Prostate gland (tissue), 2 donors: ENCODE data around the gene GSTK1. TPM values are rescaled to one million over a fixed set of nuclear protein-coding genes. Genes with fewer than 3 reads are reported as not detected.
"Not testable (repeated sequence)": the region's sequence is repeated elsewhere in the genome, so short reads cannot be mapped to it uniquely, and the experiment has no call there.

Experiments used
- DNase-seq: peaks from one replicate; pipeline ENCODE4 v3.0.0-alpha.2; 2019; ENCODE audit warnings: low spot score
- H3K27ac ChIP-seq, 2 donors: fragments of 200-600 bp; sonication (generic); 2 replicates each; pipeline ENCODE4 v1.5.1; 2017 to 2019
- H3K27me3 ChIP-seq: fragments of 200-600 bp; sonication (generic); replicated peaks from 2 replicates; pipeline ENCODE4 v1.5.1; 2019; ENCODE audit not compliant: insufficient read depth
- H3K36me3 ChIP-seq, 2 donors: fragments of 200-600 bp; sonication (generic); 1 replicate in 1 of 2; 2 replicates in 1 of 2; pipeline versions ENCODE4 v1.5.1 to v1.8.1; 2017 to 2019
- H3K4me1 ChIP-seq: fragments of 200-600 bp; sonication (generic); replicated peaks from 2 replicates; pipeline ENCODE4 v1.5.1; 2019
- H3K4me3 ChIP-seq, 2 donors: fragments of 200-600 bp; sonication (generic); 2 replicates each; pipeline ENCODE4 v1.5.1; 2017 to 2019
- H3K9me3 ChIP-seq: fragments of 200-600 bp; sonication (generic); 2 replicates; pipeline ENCODE4 v1.5.1; 2017
- POLR2A ChIP-seq: fragments of 450-650 bp; IDR thresholded peaks from one replicate; pipeline ENCODE4 v1.6.1; 2016; ENCODE audit warnings: antibody characterized with exemption, mild to moderate bottlenecking
- POLR2AphosphoS5 ChIP-seq: sonication (generic); formaldehyde crosslinking; IDR thresholded peaks from one replicate; pipeline ENCODE4 v1.6.1; 2017; ENCODE audit warnings: antibody characterized with exemption
- WGBS: methylation state at CpG from one replicate; pipeline ENCODE4 v1.1.5; 2018; 5-methylcytosine and 5-hydroxymethylcytosine counted together
- intact Hi-C: fragments of 100-400 bp; cut with DNase I; formaldehyde crosslinking; loops from one replicate; pipeline ENCODE4 v1.14.2; 2022
- total RNA-seq, 2 donors: library from RNA; depleted of rRNA; stranded (reverse); fragments of >200 nt; gene quantifications; one replicate each; pipeline ENCODE4 v1.1.0, GENCODE V29; 2016
- TF ChIP-seq, protein P1 (sequence below), 4 experiments: fragments of 200-600 bp in 2 of 4; fragments of 450-650 bp in 2 of 4; sonication (generic) in 2 of 4; IDR thresholded peaks; 1 replicate in 3 of 4; 2 replicates in 1 of 4; pipeline ENCODE4 v1.5.1; 2016 to 2019; ENCODE audit warnings: antibody characterized with exemption in 4 of 4, mild to moderate bottlenecking in 2 of 4, moderate library complexity in 2 of 4

The GSTK1 gene
- 100 to 1,000 TPM; 134 to 153 TPM for total RNA-seq

DNA sequence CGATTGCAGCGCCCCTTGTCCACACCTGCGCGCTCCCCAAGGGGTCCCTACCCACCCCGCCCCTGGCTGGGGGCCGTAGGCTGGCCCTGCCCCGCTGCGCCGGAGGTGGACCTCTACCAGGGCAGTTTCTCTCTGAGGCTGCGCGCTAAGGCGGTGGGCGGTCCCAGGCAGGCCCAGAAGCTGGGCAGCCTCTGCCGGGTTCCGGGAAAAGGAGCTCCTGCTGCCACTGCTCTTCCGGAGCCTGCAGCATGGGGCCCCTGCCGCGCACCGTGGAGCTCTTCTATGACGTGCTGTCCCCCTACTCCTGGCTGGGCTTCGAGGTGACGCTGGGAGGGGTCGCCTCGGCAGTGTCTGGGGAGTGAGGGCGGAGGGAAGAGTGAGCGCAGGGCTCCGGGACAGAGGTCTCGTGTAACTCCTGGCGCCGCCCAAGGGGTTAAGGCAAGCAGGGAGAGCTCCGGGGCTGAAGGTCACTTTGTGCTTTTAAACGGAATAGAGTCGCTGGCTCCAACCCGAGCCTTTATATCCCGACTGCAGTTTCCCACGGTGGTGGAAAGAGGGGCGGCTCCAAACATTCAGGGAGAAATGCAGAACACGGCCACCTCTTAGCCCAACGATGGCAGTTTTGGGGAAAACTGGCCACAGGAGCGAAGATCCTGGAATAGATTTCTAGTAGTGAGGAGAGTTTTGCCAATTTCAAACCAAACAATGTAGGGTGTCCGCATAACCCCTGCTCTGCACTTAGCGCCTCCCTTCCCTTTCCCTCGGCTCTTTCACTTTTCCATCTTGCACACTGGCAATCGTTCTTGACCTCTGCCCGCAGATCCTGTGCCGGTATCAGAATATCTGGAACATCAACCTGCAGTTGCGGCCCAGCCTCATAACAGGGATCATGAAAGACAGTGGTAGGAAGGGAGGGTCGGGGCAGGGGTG lies at the start of gene GSTK1:
Gene GSTK1 (plus strand): TSS at position 176 of the 930 bp plus-strand sequence. CDS start 73 bp downstream, at position 249.
- intact Hi-C loops, result no loop called here
- 2% methylated on average over 45 of the region's 48 CpGs for WGBS
- peak within 1 kb of the TSS; percentile 67 to 68 for H3K27ac ChIP-seq
- peak; percentile 80 for DNase-seq
- no peaks in the 10 kb centered on the region for H3K27me3 ChIP-seq
- no peaks in the 10 kb centered on the region for H3K4me1 ChIP-seq
- peak within 1 kb of the TSS; percentile 78 to 81 for H3K4me3 ChIP-seq
- TF ChIP-seq, protein P1, sequence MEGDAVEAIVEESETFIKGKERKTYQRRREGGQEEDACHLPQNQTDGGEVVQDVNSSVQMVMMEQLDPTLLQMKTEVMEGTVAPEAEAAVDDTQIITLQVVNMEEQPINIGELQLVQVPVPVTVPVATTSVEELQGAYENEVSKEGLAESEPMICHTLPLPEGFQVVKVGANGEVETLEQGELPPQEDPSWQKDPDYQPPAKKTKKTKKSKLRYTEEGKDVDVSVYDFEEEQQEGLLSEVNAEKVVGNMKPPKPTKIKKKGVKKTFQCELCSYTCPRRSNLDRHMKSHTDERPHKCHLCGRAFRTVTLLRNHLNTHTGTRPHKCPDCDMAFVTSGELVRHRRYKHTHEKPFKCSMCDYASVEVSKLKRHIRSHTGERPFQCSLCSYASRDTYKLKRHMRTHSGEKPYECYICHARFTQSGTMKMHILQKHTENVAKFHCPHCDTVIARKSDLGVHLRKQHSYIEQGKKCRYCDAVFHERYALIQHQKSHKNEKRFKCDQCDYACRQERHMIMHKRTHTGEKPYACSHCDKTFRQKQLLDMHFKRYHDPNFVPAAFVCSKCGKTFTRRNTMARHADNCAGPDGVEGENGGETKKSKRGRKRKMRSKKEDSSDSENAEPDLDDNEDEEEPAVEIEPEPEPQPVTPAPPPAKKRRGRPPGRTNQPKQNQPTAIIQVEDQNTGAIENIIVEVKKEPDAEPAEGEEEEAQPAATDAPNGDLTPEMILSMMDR (IDR thresholded peaks at IDR 0.05), result peak in 1 of 4 experiments; percentile 26
- TF ChIP-seq POLR2A, result peak; percentile 83
- peak; percentile 81 for TF ChIP-seq POLR2AphosphoS5
- H3K36me3 ChIP-seq, result peaks cover 0 to 12% of the 10 kb centered on the region in 2 donors
- no peaks in the 10 kb centered on the region for H3K9me3 ChIP-seq

DNA sequence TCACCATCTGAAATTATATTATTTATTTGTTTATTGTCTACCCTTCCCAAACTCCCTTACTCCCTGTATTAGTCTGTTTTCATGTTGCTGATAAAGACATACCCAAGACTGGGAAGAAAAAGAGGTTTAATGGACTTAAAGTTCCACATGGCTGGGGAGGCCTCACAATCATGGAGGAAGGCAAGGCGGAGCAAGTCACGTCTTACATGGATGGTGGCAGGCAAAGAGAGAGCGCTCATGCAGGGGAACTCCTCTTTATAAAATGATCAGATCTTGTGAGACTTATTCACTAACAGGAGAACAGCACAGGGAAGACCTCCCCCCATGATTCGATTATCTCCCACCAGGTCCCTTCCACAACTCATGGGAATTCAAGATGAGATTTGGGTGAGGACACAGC lies 49.8 kb upstream of the GSTK1 start:
- H3K4me1 ChIP-seq, H3K4me3 ChIP-seq, intact Hi-C loops, H3K36me3 ChIP-seq, H3K27ac ChIP-seq, H3K9me3 ChIP-seq, DNase-seq, H3K27me3 ChIP-seq: not testable (repeated sequence)
- WGBS, result 99% methylated on average over 4 of the region's 4 CpGs

DNA sequence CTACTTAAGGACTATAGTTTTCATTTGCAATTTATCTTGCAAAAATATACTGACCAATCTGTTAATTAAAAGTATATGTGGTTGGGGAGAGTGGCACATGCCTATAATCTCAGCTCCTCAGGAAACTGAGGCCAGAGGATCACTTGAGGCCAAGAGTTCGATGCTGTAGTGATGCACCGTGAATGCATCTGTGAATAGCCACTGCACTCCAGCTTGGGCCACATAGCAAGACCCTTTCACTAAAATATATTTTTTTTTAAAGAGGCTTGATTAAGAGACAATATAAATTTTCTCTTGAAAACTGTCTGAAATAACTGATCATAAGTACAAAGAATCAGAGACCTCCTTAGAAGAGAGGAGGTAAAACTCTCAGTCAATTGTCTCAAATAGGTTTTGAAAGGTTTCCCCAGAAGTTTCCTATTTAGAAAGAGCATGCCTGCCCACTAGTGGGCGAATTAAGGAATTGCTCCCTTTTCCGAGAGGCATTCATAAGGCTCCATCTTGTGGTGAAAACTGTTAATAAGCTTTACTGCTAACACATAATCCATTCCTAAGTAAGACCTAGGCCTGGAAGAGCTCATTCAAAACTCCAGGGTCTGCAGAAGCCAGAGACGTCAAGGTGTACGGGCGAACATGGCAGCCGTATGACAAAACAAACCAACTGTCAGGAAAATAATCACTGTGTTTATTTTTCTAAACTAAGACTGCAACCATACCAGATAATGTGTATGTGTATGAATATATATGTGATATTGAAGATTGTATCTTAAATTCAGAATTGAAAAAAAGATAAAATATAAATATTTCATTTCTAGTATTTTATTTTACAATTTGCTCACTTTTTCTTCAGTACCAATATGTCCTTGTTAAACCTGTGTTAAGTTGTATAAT lies 48.2 kb upstream of the GSTK1 start:
- intact Hi-C loops, result loop anchor here (1.0 to 2.0 kb wide), 2 partner anchors 207 to 360 kb away; partner anchors contain the start of gene EPHB6

GRCh38 chr7:143216151-143216550 lies 47.1 kb upstream of the GSTK1 start:
- intact Hi-C loops, result no loop called here
- no peaks in the 10 kb centered on the region for H3K4me1 ChIP-seq
- TF ChIP-seq POLR2A (no peak), POLR2AphosphoS5 (no peak)
- TF ChIP-seq, protein P1 (IDR thresholded peaks at IDR 0.05), result no peak
- no peaks in the 10 kb centered on the region for H3K9me3 ChIP-seq
- H3K27me3 ChIP-seq, result no peaks in the 10 kb centered on the region
- no peak for DNase-seq
- no peak overlapping the region for H3K4me3 ChIP-seq
- no peak overlapping the region for H3K27ac ChIP-seq
- H3K36me3 ChIP-seq, result no peaks in the 10 kb centered on the region
- 73% methylated on average over 6 of the region's 6 CpGs for WGBS

More for the DNA sequence above, 48.2 kb upstream of the GSTK1 start:
- WGBS, result 21% methylated on average over 8 of the region's 8 CpGs
- H3K27me3 ChIP-seq, result no peaks in the 10 kb centered on the region
- H3K9me3 ChIP-seq, result no peaks in the 10 kb centered on the region
- H3K4me1 ChIP-seq, result no peaks in the 10 kb centered on the region
- no peaks in the 10 kb centered on the region for H3K36me3 ChIP-seq
- TF ChIP-seq, protein P1 (IDR thresholded peaks at IDR 0.05), result peak; percentile 93 to 99 (median 99)
- TF ChIP-seq POLR2AphosphoS5 (peak; percentile 70), POLR2A (no peak)
- peak; percentile 49 for DNase-seq
- no peak overlapping the region for H3K4me3 ChIP-seq
- H3K27ac ChIP-seq, result no peak overlapping the region

DNA sequence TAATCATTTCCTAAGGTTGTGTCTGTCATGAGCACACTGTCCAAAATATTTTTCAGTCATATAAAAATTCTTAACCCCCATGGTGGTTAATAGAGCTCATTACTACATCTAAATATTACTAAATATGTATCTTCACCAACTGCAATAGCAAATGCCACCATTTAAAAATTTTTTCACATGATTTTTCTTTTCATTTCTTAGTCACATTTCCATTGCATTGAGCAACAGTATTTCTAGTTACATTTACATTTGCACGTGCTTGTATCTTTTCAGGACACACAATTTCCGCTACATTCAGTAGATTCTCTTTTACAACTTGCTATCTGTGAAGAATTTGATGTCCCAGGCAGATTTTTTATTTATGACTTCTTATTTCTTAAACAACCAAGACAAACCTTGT lies 46.6 kb upstream of the GSTK1 start:
- H3K4me1 ChIP-seq, result no peaks in the 10 kb centered on the region
- WGBS, result 98% methylated on average over 2 of the region's 2 CpGs
- no peak overlapping the region for H3K4me3 ChIP-seq
- no peaks in the 10 kb centered on the region for H3K36me3 ChIP-seq
- DNase-seq, result no peak
- H3K27ac ChIP-seq, result no peak overlapping the region
- H3K27me3 ChIP-seq, result no peaks in the 10 kb centered on the region
- TF ChIP-seq, protein P1 (IDR thresholded peaks at IDR 0.05), result no peak
- TF ChIP-seq POLR2A, result no peak
- no peak for TF ChIP-seq POLR2AphosphoS5
- no peaks in the 10 kb centered on the region for H3K9me3 ChIP-seq
- intact Hi-C loops, result no loop called here
